Choroid plexus epithelial cell (primary cell): ENCODE measurements around the gene EFCAB13.

Experiments used
- DNase-seq: peaks from one replicate; pipeline ENCODE4 v3.0.0-alpha.2; 2010; ENCODE audit warnings: low read depth
- H3K4me3 ChIP-seq: 2 replicates; pipeline ENCODE4 v1.5.1; 2011; ENCODE audit warnings: low read depth, mild to moderate bottlenecking, control low read depth, low read length, moderate library complexity
- CTCF ChIP-seq: conservative IDR thresholded peaks from 2 replicates; pipeline ENCODE4 v1.5.1; 2011; ENCODE audit warnings: low read depth, mild to moderate bottlenecking, control low read depth, inconsistent platforms, low read length, moderate library complexity

EFCAB13 gene

DNA sequence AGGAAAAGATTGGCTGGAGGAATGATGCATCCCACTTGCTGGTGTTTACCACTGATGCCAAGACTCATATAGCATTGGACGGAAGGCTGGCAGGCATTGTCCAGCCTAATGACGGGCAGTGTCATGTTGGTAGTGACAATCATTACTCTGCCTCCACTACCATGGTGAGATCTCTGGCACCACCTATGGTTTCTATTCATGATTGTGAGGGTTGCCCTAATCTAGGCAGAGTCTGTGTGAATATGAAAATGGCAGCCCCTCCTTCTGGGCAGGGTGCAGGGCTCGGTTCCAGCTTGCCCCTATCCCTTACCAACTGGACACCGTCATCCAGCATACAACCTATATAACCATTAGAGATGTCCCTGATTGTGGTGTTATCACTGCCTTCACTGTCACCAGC, 36.7 kb upstream of the EFCAB13 start:
- DNase-seq = no peak
- no peak for TF ChIP-seq CTCF
- no peak overlapping the region for H3K4me3 ChIP-seq

GRCh38 chr17:47287639-47288038, 36.1 kb upstream of the EFCAB13 start:
- TF ChIP-seq CTCF = no peak
- no peak overlapping the region for H3K4me3 ChIP-seq
- DNase-seq = no peak

DNA sequence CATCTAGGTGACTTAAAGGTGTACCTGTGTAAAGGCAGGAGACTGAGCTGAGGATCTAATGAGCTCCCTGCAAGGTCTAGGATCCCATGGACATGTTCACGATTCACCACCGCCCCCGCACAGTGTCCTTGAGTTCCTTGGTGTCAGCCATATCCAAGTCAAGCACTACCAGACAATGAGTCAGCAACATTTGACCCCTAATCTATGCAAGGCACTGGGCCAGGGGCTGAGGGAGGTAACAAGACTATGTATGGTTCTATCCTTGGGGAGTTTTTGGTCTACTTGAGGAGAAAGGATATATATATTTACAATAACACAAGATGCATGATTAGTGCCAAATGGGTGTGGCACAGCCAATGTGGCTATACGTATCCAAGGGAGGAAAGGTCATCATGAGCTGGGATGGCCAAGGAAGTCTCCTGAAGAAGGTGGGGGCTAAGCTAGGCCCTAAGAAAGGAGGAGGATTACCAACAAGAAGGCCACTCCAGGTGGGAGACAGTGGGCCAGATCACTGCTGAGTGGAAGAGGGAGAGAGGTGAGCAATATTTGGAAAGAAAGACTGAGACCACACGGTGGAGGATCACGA, 35.1 kb upstream of the EFCAB13 start:
- TF ChIP-seq CTCF = no peak
- peak; percentile 53 for DNase-seq
- no peak overlapping the region for H3K4me3 ChIP-seq

DNA sequence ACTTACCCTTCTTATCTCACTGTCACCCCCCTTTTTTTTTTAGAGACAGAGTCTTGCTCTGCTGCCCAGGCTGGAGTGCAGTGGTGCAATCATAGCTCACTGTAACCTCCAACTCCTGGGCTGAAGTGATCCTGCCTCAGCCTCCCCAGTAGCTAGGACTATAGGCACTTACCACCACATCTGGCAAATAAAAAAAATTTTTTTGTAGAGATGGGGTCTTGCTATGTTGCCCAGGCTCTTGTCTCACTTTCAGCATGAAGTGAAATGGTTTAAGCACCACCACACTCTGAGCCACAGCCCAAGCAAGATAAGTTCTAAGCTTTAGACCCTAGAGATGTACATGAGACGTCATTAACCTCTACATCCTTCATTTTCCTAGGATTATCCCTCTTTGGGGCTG, 34.5 kb upstream of the EFCAB13 start:
- no peak for DNase-seq
- H3K4me3 ChIP-seq = no peak overlapping the region
- TF ChIP-seq CTCF = no peak

GRCh38 chr17:47290870-47291241, 32.9 kb upstream of the EFCAB13 start:
- no peak for TF ChIP-seq CTCF
- no peak overlapping the region for H3K4me3 ChIP-seq
- DNase-seq = no peak

GRCh38 chr17:47291242-47291873, 32.4 kb upstream of the EFCAB13 start:
- DNase-seq = peak; percentile 44
- no peak overlapping the region for H3K4me3 ChIP-seq
- TF ChIP-seq CTCF = no peak

GRCh38 chr17:47292206-47292605, 31.5 kb upstream of the EFCAB13 start:
- no peak overlapping the region for H3K4me3 ChIP-seq
- no peak for DNase-seq
- no peak for TF ChIP-seq CTCF
